HuH-7 (cell line): Measurements from ENCODE around the gene TANGO6.
A peak's percentile ranks its signal among the peaks of the same experiment; 100 is the strongest.
"Not testable (repeated sequence)": the region's sequence is repeated elsewhere in the genome, so short reads cannot be mapped to it uniquely, and the experiment has no call there.

ENCODE experiments used
- DNase-seq: peaks from one replicate; pipeline ENCODE4 v3.0.0; 2011; ENCODE audit warnings: low spot score

Gene TANGO6

DNA sequence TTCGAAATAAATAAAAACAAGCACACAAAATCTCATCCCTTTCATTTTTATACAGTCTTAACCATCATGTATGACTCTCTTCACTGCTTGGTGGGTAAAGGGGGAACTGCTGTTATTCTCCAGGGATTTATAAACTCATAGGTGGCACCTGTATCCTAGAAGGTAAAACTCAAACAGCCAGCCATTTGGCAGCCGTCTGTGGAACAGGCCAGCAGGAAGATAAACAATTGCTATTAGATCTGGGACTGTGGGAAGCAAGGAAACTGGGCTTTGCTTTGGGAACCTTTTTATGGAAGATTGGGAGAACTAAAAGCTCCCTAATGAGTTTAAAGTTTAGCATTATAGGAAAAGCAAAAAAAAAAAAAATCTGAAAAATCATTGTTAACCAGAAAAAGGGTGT, 126.0 kb downstream of the TANGO6 start:
- no peak for DNase-seq

GRCh38 chr16:68972013-68972412, 128.7 kb downstream of the TANGO6 start:
- DNase-seq, result no peak

GRCh38 chr16:68972720-68973119, 129.4 kb downstream of the TANGO6 start:
- DNase-seq, result no peak

DNA sequence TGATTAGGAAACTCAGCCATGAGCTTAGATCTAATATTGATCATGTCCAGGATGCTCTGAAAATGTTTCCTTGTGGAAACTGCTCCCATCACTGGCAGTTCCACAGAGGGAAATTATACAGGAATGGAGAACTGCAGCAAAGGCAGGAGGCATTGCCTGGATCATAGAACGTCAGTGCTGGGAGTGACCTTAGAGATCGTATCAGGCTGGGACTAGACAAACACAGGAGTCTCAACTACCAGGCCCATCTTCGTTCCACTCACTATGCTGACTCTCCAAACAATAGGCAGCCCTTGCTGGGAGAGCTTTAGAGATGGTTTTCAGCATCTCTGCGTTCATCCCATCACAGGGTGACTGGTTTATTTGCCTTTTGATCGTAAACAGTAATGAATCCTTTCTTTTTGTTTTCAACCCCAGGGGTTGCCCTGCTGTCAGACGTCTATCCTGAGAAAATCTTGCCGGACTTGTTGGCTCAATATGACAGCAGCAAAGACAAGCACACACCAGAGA, 130.3 kb downstream of the TANGO6 start:
- no peak for DNase-seq

DNA sequence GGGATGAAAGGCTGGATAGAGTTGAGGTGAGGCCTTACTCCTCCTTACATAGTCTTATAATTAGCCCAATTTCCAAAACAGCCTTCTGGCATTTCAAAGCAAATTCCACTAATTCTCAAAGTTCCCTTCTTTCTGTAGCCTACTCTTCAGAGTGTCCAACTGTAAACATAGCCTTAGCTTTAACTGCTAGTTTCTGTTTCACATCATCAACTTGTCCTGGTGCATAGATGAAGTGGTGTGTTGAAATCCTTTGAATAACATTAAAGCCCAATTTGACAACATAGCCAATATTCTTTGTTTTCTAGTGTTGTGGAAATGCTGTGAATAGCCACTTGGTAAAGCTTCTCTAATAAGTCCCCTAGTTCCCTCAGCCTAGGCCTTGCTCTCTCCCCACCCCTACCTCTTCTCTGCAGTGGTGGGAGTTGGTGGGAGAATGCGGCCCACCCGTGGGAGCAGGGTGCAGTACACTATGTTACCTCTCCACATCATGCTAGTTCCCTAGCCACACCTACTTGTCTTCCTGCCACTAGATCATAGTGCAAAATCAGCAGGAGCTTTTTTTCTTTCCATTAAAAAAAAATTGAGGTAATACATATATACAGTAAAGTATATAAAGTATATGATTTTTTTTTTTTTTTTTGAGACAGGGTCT, 135.1 kb downstream of the TANGO6 start:
- DNase-seq, result no peak

DNA sequence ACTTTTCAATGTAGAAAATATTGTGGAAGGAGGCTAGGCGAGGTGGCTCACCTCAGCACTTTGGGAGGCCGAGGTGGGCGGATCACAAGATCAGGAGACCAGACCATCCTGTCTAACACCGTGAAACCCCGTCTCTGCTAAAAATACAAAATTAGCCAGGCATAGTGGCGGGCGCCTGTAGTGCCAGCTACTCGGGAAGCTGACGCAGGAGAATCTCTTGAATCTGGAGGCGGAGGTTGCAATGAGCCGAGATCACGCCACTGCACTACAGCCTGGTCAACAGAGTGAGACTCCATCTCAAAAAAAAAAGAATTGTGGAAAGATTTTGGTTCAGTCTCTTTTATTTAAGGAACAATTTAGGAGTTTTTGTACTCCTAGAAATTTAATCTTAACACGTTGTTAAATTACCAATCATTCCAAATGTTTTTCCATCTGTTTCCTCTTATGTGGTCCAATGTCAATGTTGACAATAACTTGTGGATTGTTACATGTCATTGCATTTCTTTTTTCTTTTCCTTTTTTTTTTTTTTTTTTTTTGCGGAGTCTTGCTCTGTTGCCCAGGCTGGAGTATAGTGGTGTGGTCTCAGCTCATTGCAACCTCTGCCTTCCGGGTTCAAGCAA, 137.5 kb downstream of the TANGO6 start:
- DNase-seq, result no peak

GRCh38 chr16:68981971-68982370, 138.6 kb downstream of the TANGO6 start:
- DNase-seq, result no peak

DNA sequence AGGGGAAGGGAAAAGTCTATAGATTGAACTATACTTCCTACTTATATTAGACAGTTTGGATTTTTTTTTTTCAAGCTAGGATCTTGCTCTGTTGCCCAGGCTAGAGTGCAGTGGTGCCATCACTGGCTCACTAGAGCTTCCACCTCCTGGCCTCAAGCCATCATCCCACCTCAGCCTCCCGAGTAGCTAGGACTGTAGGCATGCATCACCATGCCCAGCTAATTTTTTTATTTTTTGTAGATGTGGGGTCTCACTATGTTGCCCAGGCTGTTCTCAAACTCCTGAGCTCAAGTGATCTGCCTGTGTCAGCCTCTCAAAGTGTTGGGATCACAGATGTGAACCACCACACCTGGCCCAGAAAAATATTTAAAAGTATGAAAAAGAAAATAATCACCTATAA, 141.1 kb downstream of the TANGO6 start:
- DNase-seq, result no peak

- no peak for DNase-seq
These were observed 141.9 kb downstream of the TANGO6 start for GRCh38 chr16:68985268-68985667.

DNA sequence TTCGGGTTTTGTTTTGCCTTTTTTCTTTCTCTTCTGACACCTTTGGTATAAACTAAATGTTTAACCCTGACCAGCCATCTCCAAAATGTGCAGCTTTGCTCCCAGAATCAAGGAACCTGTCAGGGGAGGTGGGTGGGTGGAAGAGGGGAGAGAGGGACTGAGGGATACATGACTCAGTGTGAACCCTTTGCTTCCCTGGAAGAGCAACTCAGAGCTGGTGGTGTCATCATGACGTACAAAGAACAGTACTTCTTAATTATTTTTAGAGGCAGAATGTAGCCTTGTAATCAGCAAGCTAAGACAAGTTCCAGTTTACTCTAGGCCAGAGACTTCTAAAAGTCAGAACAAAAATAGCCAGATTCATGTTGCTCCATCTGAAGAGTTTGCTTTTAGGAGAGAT, 142.5 kb downstream of the TANGO6 start:
- DNase-seq, result no peak

- no peak for DNase-seq
These were observed 144.6 kb downstream of the TANGO6 start for GRCh38 chr16:68987734-68988457.

DNA sequence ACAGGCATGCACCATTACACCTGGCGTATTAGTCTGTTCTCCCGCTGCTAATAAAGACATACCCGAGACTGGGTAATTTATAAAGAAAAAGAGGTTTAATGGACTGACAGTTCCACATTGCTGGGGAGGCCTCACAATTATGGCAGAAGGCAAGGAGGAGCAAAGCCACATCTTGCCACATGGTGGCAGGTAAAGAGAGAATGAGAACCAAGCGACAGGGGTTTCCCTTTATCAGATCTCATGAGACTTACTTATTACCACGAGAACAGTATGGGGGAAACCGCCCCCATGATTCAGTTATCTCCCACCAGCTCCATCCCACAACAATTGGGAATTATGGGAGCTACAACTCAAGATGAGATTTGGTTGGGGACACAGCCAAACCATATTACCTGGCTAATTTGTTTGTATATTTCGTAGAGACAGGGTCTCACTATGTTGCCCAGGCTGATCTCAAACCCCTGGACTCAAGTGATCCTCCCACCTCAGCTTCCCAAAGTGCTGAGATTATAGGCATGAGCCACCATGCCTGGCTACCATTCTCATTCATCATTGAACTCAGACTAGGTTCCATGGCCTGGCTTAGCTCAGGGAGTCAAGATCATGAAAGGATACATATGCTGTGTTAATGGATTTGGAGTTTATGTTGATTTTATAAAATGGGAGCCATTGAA, 147.0 kb downstream of the TANGO6 start:
- DNase-seq, result not testable (repeated sequence)

- DNase-seq, result no peak
These were observed 147.7 kb downstream of the TANGO6 start for GRCh38 chr16:68991075-68991474.

DNA sequence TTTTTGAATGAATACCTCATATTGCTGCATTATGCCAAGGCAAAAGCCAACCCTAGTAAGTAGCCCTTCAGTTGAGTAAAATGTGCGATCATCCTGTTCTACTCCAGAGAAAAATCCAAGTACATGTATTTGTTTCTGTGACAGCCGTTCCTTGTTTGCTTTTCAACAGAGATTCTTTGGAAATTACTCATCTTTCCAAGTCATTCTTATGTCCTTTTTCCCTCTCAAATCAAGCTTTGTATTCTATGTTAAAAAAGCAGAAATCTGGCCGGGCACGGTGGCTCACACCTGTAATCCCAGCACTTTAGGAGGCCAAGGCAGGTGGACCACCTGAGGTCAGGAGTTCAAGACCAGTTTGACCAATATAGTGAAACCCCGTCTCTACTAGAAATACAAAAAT, 149.2 kb downstream of the TANGO6 start:
- DNase-seq, result no peak

GRCh38 chr16:68993456-68993855, 150.1 kb downstream of the TANGO6 start:
- DNase-seq, result no peak

DNA sequence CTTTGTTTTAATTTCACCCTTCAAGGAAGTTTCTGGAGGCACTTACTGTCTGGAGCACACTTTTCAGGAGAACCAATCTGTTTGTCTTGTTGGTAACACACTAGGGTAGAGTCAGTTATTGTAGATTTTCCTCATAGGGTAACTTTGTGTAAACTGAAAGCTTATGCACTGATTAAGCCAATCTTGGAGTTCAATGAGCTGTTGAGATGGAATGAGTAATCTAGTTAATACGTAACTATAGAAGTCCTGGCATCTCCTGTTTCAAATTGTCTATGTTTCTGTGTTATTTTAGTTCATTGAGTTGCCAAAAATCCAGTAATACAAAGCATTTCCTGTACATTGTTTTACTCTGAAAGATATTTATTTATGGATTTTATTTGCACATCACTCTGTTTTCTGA, 150.6 kb downstream of the TANGO6 start:
- DNase-seq, result peak; percentile 27

DNA sequence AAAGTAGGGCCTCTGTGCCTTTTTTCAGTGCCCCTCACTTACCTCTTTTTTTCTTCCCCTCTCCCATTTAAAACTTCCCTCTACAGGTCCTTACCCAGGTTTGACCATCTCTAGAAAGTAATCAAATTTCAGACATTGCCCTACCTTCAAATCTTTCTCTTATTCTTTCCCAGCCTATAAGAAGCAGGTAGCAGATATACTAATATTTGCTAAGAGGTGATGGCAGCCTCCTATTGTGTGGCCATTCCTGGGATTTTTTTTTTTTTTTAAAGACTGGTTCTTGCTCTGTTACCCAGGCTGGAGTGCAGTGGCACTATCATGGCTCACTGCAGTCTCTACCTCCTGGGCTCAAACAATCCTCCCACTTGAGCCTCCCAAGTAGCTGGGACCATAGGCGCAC, 151.0 kb downstream of the TANGO6 start:
- no peak for DNase-seq

GRCh38 chr16:68995011-68995504, 151.7 kb downstream of the TANGO6 start:
- peak; percentile 39 for DNase-seq

- no peak for DNase-seq
These were observed 154.2 kb downstream of the TANGO6 start for GRCh38 chr16:68997564-68997963.

DNA sequence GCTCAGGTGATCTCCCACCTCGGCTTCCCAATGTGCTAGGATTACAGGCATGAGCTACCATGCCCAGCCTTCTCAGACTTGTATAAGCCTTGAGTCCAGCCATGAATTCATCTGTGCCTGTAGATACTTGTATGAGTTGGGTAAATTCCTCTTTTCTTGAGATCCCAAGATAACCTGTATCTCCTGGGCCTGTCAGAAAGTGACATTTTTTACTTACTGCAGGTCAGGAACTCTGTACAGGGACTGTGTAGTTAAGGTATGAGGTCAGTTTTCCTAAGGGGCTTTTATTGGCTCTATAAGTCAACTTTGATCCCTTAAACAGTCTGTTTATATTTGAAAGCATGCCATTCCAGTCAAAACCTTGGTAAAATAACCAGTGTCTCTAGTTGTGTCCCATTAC, 155.8 kb downstream of the TANGO6 start:
- DNase-seq, result no peak

- no peak for DNase-seq
These were observed 160.2 kb downstream of the TANGO6 start for GRCh38 chr16:69003500-69003899.

DNA sequence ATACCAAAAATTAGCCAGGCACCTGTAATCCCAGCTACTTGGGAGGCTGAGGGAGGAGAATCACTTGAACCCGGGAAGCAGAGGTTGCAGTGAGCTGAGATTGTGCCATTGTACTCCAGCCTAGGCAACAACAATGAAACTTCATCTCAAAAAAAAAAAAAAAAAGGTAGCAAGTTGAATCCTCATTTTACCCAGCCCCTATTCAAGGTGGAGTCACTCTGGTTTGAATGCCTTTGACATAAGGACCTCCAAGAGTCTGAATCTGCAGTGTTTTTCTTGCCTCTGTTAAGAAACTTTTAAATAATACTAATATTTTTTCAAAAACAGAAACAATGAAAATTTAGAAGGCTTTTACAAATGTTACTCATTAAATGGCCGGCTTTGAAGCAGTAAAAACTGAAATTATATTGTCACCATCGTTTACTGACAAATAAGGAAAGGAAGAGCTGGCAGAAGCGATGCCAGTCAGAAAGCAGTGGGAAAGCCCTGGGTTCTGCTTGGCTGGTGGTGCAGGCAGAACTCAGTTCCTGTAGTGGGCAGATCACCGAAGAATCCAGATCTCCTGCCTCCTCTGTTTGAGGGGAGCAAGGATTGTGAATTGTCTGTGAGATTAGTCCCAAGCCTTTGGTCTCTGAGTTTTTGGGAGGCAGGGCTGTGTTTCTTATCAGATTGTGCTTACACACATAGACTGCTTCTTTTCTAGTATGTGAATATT, 162.5 kb downstream of the TANGO6 start:
- DNase-seq, result no peak
